HEK293T (cell line): Measurements from ENCODE around the gene PRDM16.

Source experiments
- FOXA1 ChIP-seq: fragments of 450-650 bp; IDR thresholded peaks from 2 replicates; pipeline ENCODE4 v1.6.1; 2016; ENCODE audit warnings: mild to moderate bottlenecking
- PKNOX1 ChIP-seq: fragments of 450-650 bp; IDR thresholded peaks from 2 replicates; pipeline ENCODE4 v1.6.1; 2016
- SUZ12 ChIP-seq: fragments of 450-650 bp; IDR thresholded peaks from 2 replicates; pipeline ENCODE4 v1.6.1; 2016; ENCODE audit warnings: mild to moderate bottlenecking

GRCh38 chr1:3357526-3358297 lies 288.7 kb downstream of the PRDM16 start:
- TF ChIP-seq SUZ12 (no peak), FOXA1 (no peak), PKNOX1 (no peak)
